GM12875 (cell line): Measurements from ENCODE around the gene FAF1.
"Not testable (repeated sequence)": the region's sequence is repeated elsewhere in the genome, so short reads cannot be mapped to it uniquely, and the experiment has no call there.

Experiments
- H3K4me3 ChIP-seq: one replicate; pipeline ENCODE4 v1.5.1; 2011; ENCODE audit warnings: low read depth, low read length, control low read depth
- CTCF ChIP-seq: IDR thresholded peaks from 2 replicates; pipeline ENCODE4 v1.5.1; 2011; ENCODE audit warnings: low read depth, mild to moderate bottlenecking, control low read depth, inconsistent platforms, low read length, moderate library complexity, borderline replicate concordance; ENCODE audit not compliant: insufficient read depth

The FAF1 gene

GRCh38 chr1:50750021-50750619 is 209.9 kb downstream of the FAF1 start:
- no peak overlapping the region for H3K4me3 ChIP-seq
- TF ChIP-seq CTCF, result 0 out of 2 replicates have a peak, but pooled peaks have one; percentile 22

GRCh38 chr1:50747394-50747793 is 212.7 kb downstream of the FAF1 start:
- TF ChIP-seq CTCF, result no peak

GRCh38 chr1:50742523-50742922 is 217.5 kb downstream of the FAF1 start:
- TF ChIP-seq CTCF, result no peak

More at GRCh38 chr1:50747394-50747793, 212.7 kb downstream of the FAF1 start:
- no peak overlapping the region for H3K4me3 ChIP-seq

GRCh38 chr1:50739125-50739524 is 220.9 kb downstream of the FAF1 start:
- no peak for TF ChIP-seq CTCF
- H3K4me3 ChIP-seq, result no peak overlapping the region

More at GRCh38 chr1:50742523-50742922, 217.5 kb downstream of the FAF1 start:
- H3K4me3 ChIP-seq, result no peak overlapping the region

- no peak for TF ChIP-seq CTCF
- H3K4me3 ChIP-seq, result no peak overlapping the region
Measured at GRCh38 chr1:50735443-50735842, 224.6 kb downstream of the FAF1 start.

- not testable (repeated sequence) for H3K4me3 ChIP-seq
Measured at GRCh38 chr1:50727578-50727977, 232.5 kb downstream of the FAF1 start.

GRCh38 chr1:50724626-50725286 is 235.3 kb downstream of the FAF1 start:
- no peak for TF ChIP-seq CTCF
- no peak overlapping the region for H3K4me3 ChIP-seq
